WTC11 (cell line): Measurements from ENCODE around the gene UMODL1. TPM values are rescaled to one million over a fixed set of nuclear protein-coding genes. Genes with fewer than 3 reads are reported as not detected.

Source experiments
- ATAC-seq: fragments of 200-7000 bp; cut with Tn5 transposase; 2 replicates; pipeline ENCODE4 v1.10.0; 2021; ENCODE audit warnings: mild to moderate bottlenecking, moderate library complexity
- CTCF ChIA-PET: fragments of 300-600 bp; sonication (Branson Sonifier 250); formaldehyde crosslinking; loops from one replicate; lab custom pipeline; 2021; ENCODE audit warnings: antibody characterized with exemption; lab: Charles Lee
- POLR2A ChIA-PET: fragments of 350-600 bp; sonication (Branson Sonifier 250); formaldehyde crosslinking; loops from one replicate; lab custom pipeline; 2021; ENCODE audit warnings: antibody characterized with exemption; lab: Charles Lee
- DNase-seq: peaks from one replicate; pipeline ENCODE4 v3.0.0; 2021; ENCODE audit warnings: low spot score
- H3K27ac Mint-ChIP-seq: 2 replicates; pipeline ENCODE4 v1.8.0; 2021; ENCODE audit warnings: mixed read lengths
- H3K27me3 Mint-ChIP-seq: 2 replicates; pipeline ENCODE4 v1.8.0; 2021; ENCODE audit warnings: low read depth, mild to moderate bottlenecking, moderate library complexity, mixed read lengths
- H3K36me3 Mint-ChIP-seq: 2 replicates; pipeline ENCODE4 v1.8.0; 2021; ENCODE audit warnings: mixed read lengths
- H3K4me1 Mint-ChIP-seq: 2 replicates; pipeline ENCODE4 v1.8.0; 2022; ENCODE audit warnings: mixed read lengths
- H3K4me3 Mint-ChIP-seq: 2 replicates; pipeline ENCODE4 v1.8.0; 2021; ENCODE audit warnings: mild to moderate bottlenecking, moderate library complexity, mixed read lengths
- H3K9me3 Mint-ChIP-seq: 2 replicates; pipeline ENCODE4 v1.8.0; 2021; ENCODE audit warnings: mixed read lengths
- AFF4 ChIP-seq: sonication (generic); formaldehyde crosslinking; IDR thresholded peaks from 2 replicates; pipeline ENCODE4 v1.8.1; 2023; ENCODE audit warnings: mild to moderate bottlenecking, missing genetic modification reagents, borderline replicate concordance
- ATF1 ChIP-seq: sonication (generic); formaldehyde crosslinking; IDR thresholded peaks from 2 replicates; pipeline ENCODE4 v1.8.1; 2023; ENCODE audit warnings: mild to moderate bottlenecking, moderate library complexity, missing genetic modification reagents
- ATF6 ChIP-seq: sonication (generic); formaldehyde crosslinking; IDR thresholded peaks from 2 replicates; pipeline ENCODE4 v1.8.1; 2023; ENCODE audit warnings: mild to moderate bottlenecking, missing genetic modification reagents
- CREM ChIP-seq: sonication (generic); formaldehyde crosslinking; IDR thresholded peaks from 2 replicates; pipeline ENCODE4 v1.8.1; 2022; ENCODE audit warnings: mild to moderate bottlenecking, missing genetic modification reagents, moderate library complexity
- ELF4 ChIP-seq: sonication (generic); formaldehyde crosslinking; IDR thresholded peaks from 2 replicates; pipeline ENCODE4 v1.8.1; 2022; ENCODE audit warnings: low read depth, mild to moderate bottlenecking, moderate library complexity, missing genetic modification reagents
- EMX1 ChIP-seq: fragments of 250-450 bp; sonication (Bioruptor Pico); IDR thresholded peaks from 2 replicates; pipeline ENCODE4 v1.8.0; 2021; ENCODE audit warnings: mild to moderate bottlenecking
- ERG ChIP-seq: fragments of 250-450 bp; sonication (Bioruptor Pico); IDR thresholded peaks from 2 replicates; pipeline ENCODE4 v1.8.0; 2021; ENCODE audit warnings: mild to moderate bottlenecking
- FOXK1 ChIP-seq: sonication (generic); formaldehyde crosslinking; IDR thresholded peaks from 2 replicates; pipeline ENCODE4 v1.8.0; 2022; ENCODE audit warnings: mild to moderate bottlenecking, moderate library complexity, missing genetic modification reagents
- GRHL2 ChIP-seq: fragments of 250-450 bp; sonication (Bioruptor Pico); IDR thresholded peaks from 2 replicates; pipeline ENCODE4 v1.8.0; 2022; ENCODE audit warnings: mild to moderate bottlenecking, moderate library complexity; ENCODE audit not compliant: insufficient replicate concordance, severe bottlenecking
- HMGA2 ChIP-seq: fragments of 250-450 bp; sonication (Bioruptor Pico); IDR thresholded peaks from 2 replicates; pipeline ENCODE4 v1.4.0; 2021; ENCODE audit warnings: mild to moderate bottlenecking, moderate library complexity
- IRF2 ChIP-seq: sonication (generic); formaldehyde crosslinking; IDR thresholded peaks from 2 replicates; pipeline ENCODE4 v1.8.0; 2022; ENCODE audit warnings: low read depth, missing genetic modification reagents, borderline replicate concordance
- JUN ChIP-seq: sonication (generic); formaldehyde crosslinking; IDR thresholded peaks from 2 replicates; pipeline ENCODE4 v1.8.0; 2023; ENCODE audit warnings: mild to moderate bottlenecking, missing genetic modification reagents
- KAT7 ChIP-seq: sonication (generic); formaldehyde crosslinking; IDR thresholded peaks from 2 replicates; pipeline ENCODE4 v1.8.1; 2023; ENCODE audit warnings: missing genetic modification reagents, mild to moderate bottlenecking, borderline replicate concordance
- NFYB ChIP-seq: sonication (generic); formaldehyde crosslinking; conservative IDR thresholded peaks from 2 replicates; pipeline ENCODE4 v1.8.0; 2022; ENCODE audit warnings: low read depth, missing genetic modification reagents
- OVOL2 ChIP-seq: fragments of 250-450 bp; sonication (Bioruptor Pico); IDR thresholded peaks from 2 replicates; pipeline ENCODE4 v1.9.0; 2021; ENCODE audit warnings: mild to moderate bottlenecking, borderline replicate concordance
- PRDM15 ChIP-seq: sonication (generic); formaldehyde crosslinking; IDR thresholded peaks from 2 replicates; pipeline ENCODE4 v1.8.0; 2022; ENCODE audit warnings: missing genetic modification reagents
- PRRX2 ChIP-seq: fragments of 250-450 bp; sonication (Bioruptor Pico); IDR thresholded peaks from 2 replicates; pipeline ENCODE4 v1.8.0; 2021; ENCODE audit warnings: mild to moderate bottlenecking
- SP1 ChIP-seq: sonication (generic); formaldehyde crosslinking; conservative IDR thresholded peaks from 2 replicates; pipeline ENCODE4 v1.8.1; 2022; ENCODE audit warnings: missing genetic modification reagents
- TEAD1 ChIP-seq: sonication (generic); formaldehyde crosslinking; IDR thresholded peaks from 2 replicates; pipeline ENCODE4 v1.8.0; 2022; ENCODE audit warnings: mild to moderate bottlenecking, missing genetic modification reagents
- USF2 ChIP-seq: sonication (generic); formaldehyde crosslinking; IDR thresholded peaks from 2 replicates; pipeline ENCODE4 v1.8.1; 2023; ENCODE audit warnings: mild to moderate bottlenecking, missing genetic modification reagents, moderate library complexity
- ZNF121 ChIP-seq: sonication (generic); formaldehyde crosslinking; IDR thresholded peaks from 2 replicates; pipeline ENCODE4 v1.8.0; 2023; ENCODE audit warnings: missing genetic modification reagents
- ZNF396 ChIP-seq: fragments of 250-450 bp; sonication (Bioruptor Pico); IDR thresholded peaks from 2 replicates; pipeline ENCODE4 v1.8.0; 2021; ENCODE audit warnings: mild to moderate bottlenecking, moderate library complexity, borderline replicate concordance
- ZNF423 ChIP-seq: fragments of 250-450 bp; sonication (Bioruptor Pico); IDR thresholded peaks from 2 replicates; pipeline ENCODE4 v2.1.2; 2022; ENCODE audit warnings: mild to moderate bottlenecking, moderate library complexity
- total RNA-seq: library from RNA; stranded (reverse); gene quantifications from 3 replicates; pipeline ENCODE4 v1.2.3, GENCODE V29; 2021

The UMODL1 gene
- total RNA-seq, 1 experiment from 2014 or later: not detected

GRCh38 chr21:42156690-42157605, 85.8 kb downstream of the UMODL1 start:
- H3K4me1 Mint-ChIP-seq: peaks cover 8% of the 10 kb centered on the region
- no peak for DNase-seq
- H3K4me3 Mint-ChIP-seq: no peak overlapping the region
- no peaks in the 10 kb centered on the region for H3K36me3 Mint-ChIP-seq
- TF ChIP-seq ZNF396 (CRISPR knock-in tag) (no peak), TEAD1 (no peak), KAT7 (CRISPR knock-in tag) (no peak), GRHL2 (CRISPR knock-in tag) (no peak), IRF2 (CRISPR knock-in tag) (no peak), ZNF121 (CRISPR knock-in tag) (no peak), OVOL2 (CRISPR knock-in tag) (no peak), ATF1 (no peak), ATF6 (CRISPR knock-in tag) (no peak)
- H3K27ac Mint-ChIP-seq: no peak overlapping the region
- no peaks in the 10 kb centered on the region for H3K9me3 Mint-ChIP-seq
- ATAC-seq: no peak
- ChIA-PET CTCF (interaction anchor here (0.9 to 3.7 kb wide), 7 partner anchors 8 to 181 kb away, joined by 3 to 12 read pairs (median 6); no protein-coding TSS in a partner anchor), POLR2A (no interaction called here)
- H3K27me3 Mint-ChIP-seq: no peaks in the 10 kb centered on the region

GRCh38 chr21:42157606-42158310, 86.6 kb downstream of the UMODL1 start:
- H3K27ac Mint-ChIP-seq: no peak overlapping the region
- H3K36me3 Mint-ChIP-seq: no peaks in the 10 kb centered on the region
- H3K9me3 Mint-ChIP-seq: no peaks in the 10 kb centered on the region
- H3K4me3 Mint-ChIP-seq: no peak overlapping the region
- H3K27me3 Mint-ChIP-seq: no peaks in the 10 kb centered on the region
- ATAC-seq: no peak
- DNase-seq: no peak
- H3K4me1 Mint-ChIP-seq: peaks cover 8% of the 10 kb centered on the region
- ChIA-PET POLR2A (no interaction called here), CTCF (interaction anchor here (0.9 to 3.7 kb wide), 8 partner anchors 9 to 180 kb away, joined by 3 to 12 read pairs (median 6); no protein-coding TSS in a partner anchor)
- no peak for TF ChIP-seq JUN (CRISPR knock-in tag)
- no peak for TF ChIP-seq USF2 (CRISPR knock-in tag)
- TF ChIP-seq GRHL2 (CRISPR knock-in tag): no peak
- TF ChIP-seq PRDM15 (CRISPR knock-in tag): no peak
- no peak for TF ChIP-seq HMGA2 (CRISPR knock-in tag)
- no peak for TF ChIP-seq AFF4 (CRISPR knock-in tag)
- TF ChIP-seq ELF4 (CRISPR knock-in tag): no peak
- TF ChIP-seq EMX1 (CRISPR knock-in tag): no peak
- TF ChIP-seq FOXK1 (CRISPR knock-in tag): no peak
- TF ChIP-seq CREM (CRISPR knock-in tag): no peak
- no peak for TF ChIP-seq NFYB (CRISPR knock-in tag)
- no peak for TF ChIP-seq ZNF423 (CRISPR knock-in tag)
- TF ChIP-seq SP1 (CRISPR knock-in tag): no peak
- no peak for TF ChIP-seq PRRX2 (CRISPR knock-in tag)
- no peak for TF ChIP-seq ERG (CRISPR knock-in tag)
